Activated CD8-positive, alpha-beta T cell treated with anti-CD3 and anti-CD28 coated beads for 36 hours (primary cell): ENCODE measurements around the gene ANXA6. TPM values are rescaled to one million over a fixed set of nuclear protein-coding genes. Genes with fewer than 3 reads are reported as not detected.

Source experiments
- ATAC-seq: fragments of 200-7000 bp; cut with Tn5 transposase; one replicate; pipeline ENCODE4 v1.10.0; 2021; ENCODE audit warnings: mild to moderate bottlenecking, moderate library complexity
- CTCF ChIA-PET: fragments of 350-600 bp; sonication (Branson Sonifier 250); formaldehyde crosslinking; loops from one replicate; lab custom pipeline; 2021; ENCODE audit warnings: antibody characterized with exemption; lab: Charles Lee
- POLR2A ChIA-PET: fragments of 350-600 bp; sonication (Branson Sonifier 250); formaldehyde crosslinking; loops from one replicate; lab custom pipeline; 2021; ENCODE audit warnings: antibody characterized with exemption; lab: Charles Lee
- DNase-seq: peaks from one replicate; pipeline ENCODE4 v3.0.0-alpha.2; 2020
- H3K27ac Mint-ChIP-seq: one replicate; pipeline ENCODE4 v1.8.0; 2021; ENCODE audit warnings: mild to moderate bottlenecking, mixed read lengths
- H3K27me3 Mint-ChIP-seq: one replicate; pipeline ENCODE4 v1.8.0; 2021; ENCODE audit warnings: mixed read lengths
- H3K36me3 Mint-ChIP-seq: one replicate; pipeline ENCODE4 v1.8.0; 2021; ENCODE audit warnings: low read depth, mixed read lengths
- H3K4me1 Mint-ChIP-seq: one replicate; pipeline ENCODE4 v1.8.0; 2021; ENCODE audit warnings: low read depth, mixed read lengths
- H3K4me3 Mint-ChIP-seq: one replicate; pipeline ENCODE4 v1.8.0; 2021; ENCODE audit warnings: mild to moderate bottlenecking, moderate library complexity, mixed read lengths
- H3K9me3 Mint-ChIP-seq: one replicate; pipeline ENCODE4 v1.8.0; 2021; ENCODE audit warnings: mixed read lengths
- CTCF ChIP-seq: fragments of 200-600 bp; IDR thresholded peaks from one replicate; pipeline ENCODE4 v1.8.0; 2022; ENCODE audit warnings: antibody characterized with exemption, mild to moderate bottlenecking
- intact Hi-C: fragments of 100-400 bp; cut with micrococcal nuclease; formaldehyde crosslinking; loops from one replicate; pipeline ENCODE4 v1.10.0; 2022
- total RNA-seq, 2 experiments: library from RNA; stranded (reverse); gene quantifications; one replicate each; pipeline ENCODE4 v1.2.3, GENCODE V29; 2021

Gene ANXA6
- total RNA-seq, 2 experiments from 2014 or later = 328 to 336 TPM

GRCh38 chr5:151075698-151076331 lies 81.8 kb downstream of the ANXA6 start:
- H3K4me1 Mint-ChIP-seq = peaks cover 78% of the 10 kb centered on the region
- H3K27me3 Mint-ChIP-seq = no peaks in the 10 kb centered on the region
- TF ChIP-seq CTCF = no peak
- ATAC-seq (no peak), DNase-seq (no peak)
- ChIA-PET POLR2A (interaction anchor here (0.9 to 6.6 kb wide), 5 partner anchors 9 to 289 kb away, joined by 3 to 36 read pairs (median 3); no protein-coding TSS in a partner anchor), CTCF (interaction anchor here (1.0 to 1.8 kb wide), 5 partner anchors 14 to 40 kb away, joined by 3 to 10 read pairs (median 4); no protein-coding TSS in a partner anchor)
- H3K27ac Mint-ChIP-seq = peak overlapping the region; percentile 65
- intact Hi-C loops = no loop called here
- peak overlapping the region; percentile 15 for H3K4me3 Mint-ChIP-seq
- no peaks in the 10 kb centered on the region for H3K9me3 Mint-ChIP-seq
- H3K36me3 Mint-ChIP-seq = peaks cover 79% of the 10 kb centered on the region

DNA sequence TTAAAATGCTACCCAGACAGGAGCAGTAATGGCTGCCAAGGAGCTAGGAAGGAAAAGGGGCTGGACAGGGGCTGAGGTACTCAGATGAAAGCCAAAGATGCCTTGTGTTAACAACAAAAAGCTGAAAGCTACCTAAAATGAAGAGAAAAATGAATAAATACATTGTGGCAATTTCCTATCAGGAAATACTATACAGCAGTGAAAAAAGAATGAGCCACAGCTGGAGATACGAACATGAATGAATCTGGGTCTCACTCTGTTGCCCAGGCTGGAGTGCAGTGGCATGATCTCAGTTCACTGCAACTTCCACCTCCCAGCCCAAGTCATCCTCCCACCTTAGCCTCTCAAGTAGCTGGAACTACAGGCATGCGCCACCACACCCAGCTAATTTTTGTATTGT lies 83.0 kb downstream of the ANXA6 start:
- TF ChIP-seq CTCF = no peak
- no peak for ATAC-seq
- Mint-ChIP-seq H3K9me3 (no peaks in the 10 kb centered on the region), H3K36me3 (peaks cover 74% of the 10 kb centered on the region), H3K4me1 (peaks cover 85% of the 10 kb centered on the region), H3K27ac (peak overlapping the region; percentile 17), H3K27me3 (no peaks in the 10 kb centered on the region), H3K4me3 (no peak overlapping the region)
- DNase-seq = no peak
- ChIA-PET POLR2A (interaction anchor here (1.1 kb wide), 1 partner anchor 11 kb away, joined by 3 read pairs; no protein-coding TSS in a partner anchor), CTCF (interaction anchor here (0.7 to 1.8 kb wide), 6 partner anchors 10 to 90 kb away, joined by 3 to 6 read pairs (median 4); no protein-coding TSS in a partner anchor)
- intact Hi-C loops = no loop called here

DNA sequence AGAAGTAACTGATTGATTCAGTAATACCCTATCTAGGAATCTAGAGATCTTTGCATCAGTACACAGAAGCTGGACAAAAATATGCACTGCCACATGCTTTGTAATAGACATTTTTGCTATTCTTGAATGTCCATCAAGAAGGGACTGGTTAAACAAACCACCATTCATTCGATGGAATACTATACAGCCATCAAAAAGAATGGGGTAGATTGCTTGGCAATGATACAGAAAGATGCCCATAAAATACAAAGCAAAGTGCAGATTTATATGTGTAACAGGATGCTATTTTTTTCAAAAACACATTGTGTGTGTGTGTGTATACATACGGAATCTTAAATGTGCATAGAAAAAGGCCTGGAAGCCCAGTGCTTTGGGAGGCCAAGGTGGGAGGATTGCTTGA lies 84.3 kb downstream of the ANXA6 start:
- intact Hi-C loops = no loop called here
- no peak overlapping the region for H3K27ac Mint-ChIP-seq
- no peaks in the 10 kb centered on the region for H3K9me3 Mint-ChIP-seq
- no peak overlapping the region for H3K4me3 Mint-ChIP-seq
- no peak for ATAC-seq
- DNase-seq = no peak
- no peak for TF ChIP-seq CTCF
- H3K4me1 Mint-ChIP-seq = peaks cover 89% of the 10 kb centered on the region
- CTCF ChIA-PET = interaction anchor here (2.1 kb wide), 1 partner anchor 42 kb away, joined by 13 read pairs; no protein-coding TSS in a partner anchor
- H3K27me3 Mint-ChIP-seq = no peaks in the 10 kb centered on the region
- H3K36me3 Mint-ChIP-seq = peaks cover 68% of the 10 kb centered on the region
- POLR2A ChIA-PET = interaction anchor here (2.6 kb wide), 1 partner anchor 16 kb away, joined by 8 read pairs; no protein-coding TSS in a partner anchor

- POLR2A ChIA-PET = interaction anchor here (1.2 to 2.6 kb wide), 4 partner anchors 9 to 27 kb away, joined by 4 to 8 read pairs (median 6); no protein-coding TSS in a partner anchor
- Mint-ChIP-seq H3K4me3 (no peak overlapping the region), H3K36me3 (peaks cover 68% of the 10 kb centered on the region), H3K9me3 (no peaks in the 10 kb centered on the region), H3K27me3 (no peaks in the 10 kb centered on the region), H3K4me1 (peaks cover 89% of the 10 kb centered on the region), H3K27ac (peak overlapping the region; percentile 48)
- ATAC-seq (no peak), DNase-seq (no peak)
- CTCF ChIA-PET = interaction anchor here (0.9 to 2.1 kb wide), 7 partner anchors 14 to 93 kb away, joined by 3 to 13 read pairs (median 7); no protein-coding TSS in a partner anchor
- no peak for TF ChIP-seq CTCF
- intact Hi-C loops = no loop called here
Measured at GRCh38 chr5:151072630-151073025, 85.0 kb downstream of the ANXA6 start.
